ENCODE results near the gene HAS3. TPM values are rescaled to one million over a fixed set of nuclear protein-coding genes. Genes with fewer than 3 reads are reported as not detected.

The HAS3 gene
- total RNA-seq, 1 experiment from 2014 or later, result 8.3 TPM

DNA sequence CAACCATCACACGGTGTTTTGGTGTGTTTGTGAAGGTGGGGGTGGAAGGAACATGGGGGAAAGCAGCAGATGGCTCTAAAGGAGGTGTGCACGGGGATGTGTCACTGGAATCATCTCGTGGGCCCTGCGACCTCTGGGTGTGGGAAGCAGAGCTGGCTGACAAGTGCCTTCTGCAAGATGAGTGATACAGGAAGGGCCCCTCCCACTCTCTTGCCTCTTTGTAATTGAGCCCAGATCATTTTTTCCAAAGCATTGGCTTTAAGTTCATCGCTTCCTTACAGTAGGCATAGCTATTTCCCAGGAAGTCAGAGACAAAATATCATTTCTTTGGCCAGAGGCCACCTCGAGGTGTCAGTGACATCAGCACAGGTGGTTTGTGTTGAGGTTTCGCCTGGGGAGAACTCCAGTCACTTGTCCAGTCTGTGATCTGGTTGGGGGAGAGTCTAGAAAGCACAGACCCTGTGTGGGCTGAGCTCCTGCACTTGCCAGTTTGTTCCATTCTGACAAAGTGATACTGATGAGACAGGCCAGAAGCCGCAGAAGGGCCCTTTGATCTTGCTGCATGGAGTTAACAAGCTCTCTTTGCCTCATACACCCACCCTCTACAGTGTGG is 60.9 kb downstream of the HAS3 start:
- Mint-ChIP-seq H3K9me3 (ENCODE audit: unreplicated experiment) (no peaks in the 10 kb centered on the region), H3K4me3 (ENCODE audit: unreplicated experiment) (no peak overlapping the region), H3K36me3 (ENCODE audit: insufficient read depth, unreplicated experiment) (peaks cover 89% of the 10 kb centered on the region), H3K4me1 (ENCODE audit: low read depth, unreplicated experiment) (peaks cover 7% of the 10 kb centered on the region), H3K27me3 (ENCODE audit: insufficient read depth, unreplicated experiment) (no peaks in the 10 kb centered on the region), H3K27ac (ENCODE audit: unreplicated experiment) (no peak overlapping the region)
- Histone ChIP-seq H3K36me3 (ENCODE audit: control insufficient read depth, insufficient read depth, low read length) (peaks cover 7% of the 10 kb centered on the region), H3K9me3 (no peaks in the 10 kb centered on the region), H3K4me3 (ENCODE audit: low read depth, low read length) (no peak overlapping the region), H3K4me1 (peaks cover 9% of the 10 kb centered on the region), H3K27me3 (replicated peaks; ENCODE audit: control insufficient read depth, insufficient read depth, low read length) (no peaks in the 10 kb centered on the region)
- POLR2A ChIA-PET, result interaction anchor here (1.1 kb wide), 1 partner anchor 11 kb away, joined by 3 read pairs; no protein-coding TSS in a partner anchor
- no peak for DNase-seq
- intact Hi-C loops (cut with micrococcal nuclease; ENCODE audit: unreplicated experiment), result no loop called here
- BruUV-seq (replicated peaks), result no TSS peak
- CTCF ChIA-PET, result no interaction called here
- no peak for TF ChIP-seq CTCF (IDR thresholded peaks at IDR 0.05; ENCODE audit: insufficient read depth in 1 of 2, low read depth in 1 of 2, low read length in 1 of 2, severe bottlenecking in 1 of 2, unreplicated experiment in 1 of 2)

DNA sequence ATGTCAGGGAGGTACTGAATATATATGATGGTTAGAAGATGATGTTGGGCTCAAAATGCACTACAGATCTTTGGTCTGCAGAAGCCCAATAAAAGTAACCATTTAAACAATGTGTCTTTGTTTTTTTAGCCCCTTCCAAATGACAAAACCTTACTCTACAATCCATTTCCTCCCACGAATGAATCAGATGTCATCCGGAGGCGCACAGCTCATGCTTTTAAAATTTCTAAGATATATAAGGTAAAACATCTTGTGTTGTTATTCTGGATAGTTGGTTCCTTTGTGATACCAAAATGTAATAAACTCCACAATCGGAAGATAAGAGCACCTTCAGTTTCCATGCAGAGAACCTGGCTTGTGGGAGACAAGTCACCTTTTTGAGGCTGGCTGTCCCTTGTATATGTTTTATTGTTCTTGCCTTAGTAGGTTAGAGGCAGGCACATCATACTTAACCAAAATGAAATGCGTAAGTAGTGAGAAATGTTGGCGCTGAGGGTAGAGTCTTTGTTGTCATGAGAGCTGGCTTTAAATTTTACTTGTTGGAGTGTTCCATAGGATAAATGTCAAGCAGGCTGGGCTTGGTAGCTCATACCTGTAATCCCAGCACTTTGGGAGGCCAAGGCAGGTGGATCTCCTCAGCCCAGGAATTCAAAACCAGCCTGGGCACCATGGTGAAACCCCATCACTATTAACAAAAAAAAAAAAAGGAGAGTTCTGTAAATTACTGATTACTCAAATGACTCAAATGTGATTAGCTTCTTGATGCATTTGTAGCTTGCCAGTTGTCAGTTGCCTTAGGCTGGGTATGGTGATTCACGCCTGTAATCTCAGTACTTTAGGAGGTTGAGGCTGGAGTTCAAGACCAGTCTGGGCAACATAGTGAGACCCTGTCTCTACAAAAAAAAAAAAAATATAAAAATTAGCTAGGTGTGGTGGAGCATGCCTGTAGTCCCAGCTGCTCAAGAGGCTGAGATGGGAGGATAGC is 61.8 kb downstream of the HAS3 start:
- peaks cover 9% of the 10 kb centered on the region for H3K4me1 ChIP-seq
- no TSS peak for BruUV-seq (replicated peaks)
- TF ChIP-seq CTCF (IDR thresholded peaks at IDR 0.05; ENCODE audit: insufficient read depth in 1 of 2, low read depth in 1 of 2, low read length in 1 of 2, severe bottlenecking in 1 of 2, unreplicated experiment in 1 of 2), result no peak
- H3K9me3 ChIP-seq, result no peaks in the 10 kb centered on the region
- H3K27me3 ChIP-seq (replicated peaks; ENCODE audit: control insufficient read depth, insufficient read depth, low read length), result no peaks in the 10 kb centered on the region
- no peak overlapping the region for H3K4me3 ChIP-seq (ENCODE audit: low read depth, low read length)
- Mint-ChIP-seq H3K36me3 (ENCODE audit: insufficient read depth, unreplicated experiment) (peaks cover 85% of the 10 kb centered on the region), H3K9me3 (ENCODE audit: unreplicated experiment) (no peaks in the 10 kb centered on the region), H3K4me1 (ENCODE audit: low read depth, unreplicated experiment) (peaks cover 7% of the 10 kb centered on the region), H3K27me3 (ENCODE audit: insufficient read depth, unreplicated experiment) (no peaks in the 10 kb centered on the region), H3K4me3 (ENCODE audit: unreplicated experiment) (no peak overlapping the region), H3K27ac (ENCODE audit: unreplicated experiment) (no peak overlapping the region)
- H3K36me3 ChIP-seq (ENCODE audit: control insufficient read depth, insufficient read depth, low read length), result peaks cover 7% of the 10 kb centered on the region
- no peak for DNase-seq
- POLR2A ChIA-PET, result interaction anchor here (0.7 to 1.1 kb wide), 2 partner anchors 12 to 17 kb away, joined by 3 to 9 read pairs; no protein-coding TSS in a partner anchor
- intact Hi-C loops (cut with micrococcal nuclease; ENCODE audit: unreplicated experiment), result no loop called here
- CTCF ChIA-PET, result no interaction called here

Other genes starting within 250 kb of the HAS3 start
- gene CHTF8, start 26.9 kb downstream of the HAS3 start, total RNA-seq (2022), result 119 and 124 TPM in 2 replicates
- gene UTP4, start 27.0 kb downstream of the HAS3 start, total RNA-seq (2022), result 124 and 126 TPM in 2 replicates
- 50.6 and 51.8 TPM in 2 replicates for gene SNTB2, start 81.5 kb downstream of the HAS3 start, total RNA-seq (2022)
- 42.4 and 45.8 TPM in 2 replicates for gene VPS4A, start 205.7 kb downstream of the HAS3 start, total RNA-seq (2022)
- gene PDF, start 224.9 kb downstream of the HAS3 start, total RNA-seq (2022), result 42.1 and 50.7 TPM in 2 replicates
- gene COG8, start 233.9 kb downstream of the HAS3 start, total RNA-seq (2022), result 57.4 and 59.1 TPM in 2 replicates
- gene NIP7, start 234.1 kb downstream of the HAS3 start, total RNA-seq (2022), result 65.6 TPM in 2 replicates
- gene TMED6, start 246.1 kb downstream of the HAS3 start, total RNA-seq (2022), result 2.4 TPM in 2 replicates

All from Caco-2 (cell line).